ENCODE data around the gene FASN.

DNA sequence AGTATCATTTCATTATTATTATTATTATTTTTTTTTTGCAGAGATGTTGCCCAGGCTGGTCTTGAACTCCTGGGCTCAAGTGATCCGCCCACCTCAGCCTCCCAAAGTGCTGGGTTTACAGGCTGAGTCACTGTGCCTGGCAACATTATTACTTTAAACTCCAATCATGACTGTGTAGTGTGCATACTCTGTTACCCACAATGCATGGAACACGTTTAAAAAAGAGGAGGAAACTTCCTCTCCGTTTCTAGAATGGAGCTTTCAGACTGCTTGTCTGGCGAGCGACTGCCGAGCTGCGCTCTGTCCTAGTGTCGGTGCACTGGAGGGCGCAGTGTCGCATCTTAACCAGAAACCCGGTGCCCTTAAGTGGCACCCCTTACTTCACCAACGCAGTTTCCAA is 22.1 kb upstream of the FASN start:
- TF ChIP-seq, protein P1, sequence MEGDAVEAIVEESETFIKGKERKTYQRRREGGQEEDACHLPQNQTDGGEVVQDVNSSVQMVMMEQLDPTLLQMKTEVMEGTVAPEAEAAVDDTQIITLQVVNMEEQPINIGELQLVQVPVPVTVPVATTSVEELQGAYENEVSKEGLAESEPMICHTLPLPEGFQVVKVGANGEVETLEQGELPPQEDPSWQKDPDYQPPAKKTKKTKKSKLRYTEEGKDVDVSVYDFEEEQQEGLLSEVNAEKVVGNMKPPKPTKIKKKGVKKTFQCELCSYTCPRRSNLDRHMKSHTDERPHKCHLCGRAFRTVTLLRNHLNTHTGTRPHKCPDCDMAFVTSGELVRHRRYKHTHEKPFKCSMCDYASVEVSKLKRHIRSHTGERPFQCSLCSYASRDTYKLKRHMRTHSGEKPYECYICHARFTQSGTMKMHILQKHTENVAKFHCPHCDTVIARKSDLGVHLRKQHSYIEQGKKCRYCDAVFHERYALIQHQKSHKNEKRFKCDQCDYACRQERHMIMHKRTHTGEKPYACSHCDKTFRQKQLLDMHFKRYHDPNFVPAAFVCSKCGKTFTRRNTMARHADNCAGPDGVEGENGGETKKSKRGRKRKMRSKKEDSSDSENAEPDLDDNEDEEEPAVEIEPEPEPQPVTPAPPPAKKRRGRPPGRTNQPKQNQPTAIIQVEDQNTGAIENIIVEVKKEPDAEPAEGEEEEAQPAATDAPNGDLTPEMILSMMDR (IDR thresholded peaks at IDR 0.05), result no peak
- no peak for TF ChIP-seq POLR2A (IDR thresholded peaks at IDR 0.05)

Data from right lobe of liver (tissue), 4 donors.